WTC11 (cell line): ENCODE measurements around the gene ZFYVE28. TPM values are rescaled to one million over a fixed set of nuclear protein-coding genes. Genes with fewer than 3 reads are reported as not detected.

ENCODE experiments used
- ATAC-seq: fragments of 200-7000 bp; cut with Tn5 transposase; 2 replicates; pipeline ENCODE4 v1.10.0; 2021; ENCODE audit warnings: mild to moderate bottlenecking, moderate library complexity
- CTCF ChIA-PET: fragments of 300-600 bp; sonication (Branson Sonifier 250); formaldehyde crosslinking; loops from one replicate; lab custom pipeline; 2021; ENCODE audit warnings: antibody characterized with exemption; lab: Charles Lee
- POLR2A ChIA-PET: fragments of 350-600 bp; sonication (Branson Sonifier 250); formaldehyde crosslinking; loops from one replicate; lab custom pipeline; 2021; ENCODE audit warnings: antibody characterized with exemption; lab: Charles Lee
- DNase-seq: peaks from one replicate; pipeline ENCODE4 v3.0.0; 2021; ENCODE audit warnings: low spot score
- H3K27ac Mint-ChIP-seq: 2 replicates; pipeline ENCODE4 v1.8.0; 2021; ENCODE audit warnings: mixed read lengths
- H3K27me3 Mint-ChIP-seq: 2 replicates; pipeline ENCODE4 v1.8.0; 2021; ENCODE audit warnings: low read depth, mild to moderate bottlenecking, moderate library complexity, mixed read lengths
- H3K36me3 Mint-ChIP-seq: 2 replicates; pipeline ENCODE4 v1.8.0; 2021; ENCODE audit warnings: mixed read lengths
- H3K4me1 Mint-ChIP-seq: 2 replicates; pipeline ENCODE4 v1.8.0; 2022; ENCODE audit warnings: mixed read lengths
- H3K4me3 Mint-ChIP-seq: 2 replicates; pipeline ENCODE4 v1.8.0; 2021; ENCODE audit warnings: mild to moderate bottlenecking, moderate library complexity, mixed read lengths
- H3K9me3 Mint-ChIP-seq: 2 replicates; pipeline ENCODE4 v1.8.0; 2021; ENCODE audit warnings: mixed read lengths
- CBFB ChIP-seq: sonication (generic); formaldehyde crosslinking; IDR thresholded peaks from 2 replicates; pipeline ENCODE4 v1.8.1; 2022; ENCODE audit warnings: mild to moderate bottlenecking, low read depth, missing genetic modification reagents
- CREB1 ChIP-seq: sonication (generic); formaldehyde crosslinking; IDR thresholded peaks from 2 replicates; pipeline ENCODE4 v1.8.0; 2023; ENCODE audit warnings: mild to moderate bottlenecking, missing genetic modification reagents
- E2F4 ChIP-seq: sonication (generic); formaldehyde crosslinking; IDR thresholded peaks from 2 replicates; pipeline ENCODE4 v1.8.1; 2022; ENCODE audit warnings: low read depth, mild to moderate bottlenecking, moderate library complexity, missing genetic modification reagents, borderline replicate concordance
- ERG ChIP-seq: fragments of 250-450 bp; sonication (Bioruptor Pico); IDR thresholded peaks from 2 replicates; pipeline ENCODE4 v1.8.0; 2021; ENCODE audit warnings: mild to moderate bottlenecking
- ETV6 ChIP-seq: sonication (generic); formaldehyde crosslinking; IDR thresholded peaks from 2 replicates; pipeline ENCODE4 v1.8.1; 2022; ENCODE audit warnings: mild to moderate bottlenecking, missing genetic modification reagents
- FOXJ3 ChIP-seq: sonication (generic); formaldehyde crosslinking; IDR thresholded peaks from 2 replicates; pipeline ENCODE4 v1.9.0; 2021; ENCODE audit warnings: missing genetic modification reagents, mild to moderate bottlenecking, borderline replicate concordance
- FOXP1 ChIP-seq: sonication (generic); formaldehyde crosslinking; IDR thresholded peaks from 2 replicates; pipeline ENCODE4 v1.8.0; 2022; ENCODE audit warnings: missing genetic modification reagents, mild to moderate bottlenecking, moderate library complexity, borderline replicate concordance
- IRF1 ChIP-seq: sonication (generic); formaldehyde crosslinking; IDR thresholded peaks from 2 replicates; pipeline ENCODE4 v1.8.0; 2023; ENCODE audit warnings: missing genetic modification reagents
- MXD4 ChIP-seq: fragments of 250-450 bp; sonication (Bioruptor Pico); IDR thresholded peaks from 2 replicates; pipeline ENCODE4 v1.8.0; 2021; ENCODE audit warnings: mild to moderate bottlenecking, moderate library complexity, borderline replicate concordance
- NFATC4 ChIP-seq: fragments of 250-450 bp; sonication (Bioruptor Pico); IDR thresholded peaks from 2 replicates; pipeline ENCODE4 v1.9.0; 2021; ENCODE audit warnings: mild to moderate bottlenecking
- NR2C2 ChIP-seq: sonication (generic); formaldehyde crosslinking; IDR thresholded peaks from 2 replicates; pipeline ENCODE4 v1.8.0; 2022; ENCODE audit warnings: mild to moderate bottlenecking, missing genetic modification reagents
- PRRX2 ChIP-seq: fragments of 250-450 bp; sonication (Bioruptor Pico); IDR thresholded peaks from 2 replicates; pipeline ENCODE4 v1.8.0; 2021; ENCODE audit warnings: mild to moderate bottlenecking
- SOX15 ChIP-seq: fragments of 250-450 bp; sonication (Bioruptor Pico); IDR thresholded peaks from 2 replicates; pipeline ENCODE4 v1.9.0; 2021; ENCODE audit warnings: mild to moderate bottlenecking
- TCF7 ChIP-seq: sonication (generic); formaldehyde crosslinking; IDR thresholded peaks from 2 replicates; pipeline ENCODE4 v1.8.0; 2022; ENCODE audit warnings: mild to moderate bottlenecking, low read depth, missing genetic modification reagents, moderate library complexity
- TP53 ChIP-seq: sonication (generic); formaldehyde crosslinking; IDR thresholded peaks from 2 replicates; pipeline ENCODE4 v1.8.1; 2023; ENCODE audit warnings: mild to moderate bottlenecking, missing genetic modification reagents
- ZBTB21 ChIP-seq: sonication (generic); formaldehyde crosslinking; IDR thresholded peaks from 2 replicates; pipeline ENCODE4 v1.8.1; 2023; ENCODE audit warnings: mild to moderate bottlenecking, missing genetic modification reagents, borderline replicate concordance
- ZSCAN18 ChIP-seq: fragments of 250-450 bp; sonication (Bioruptor Pico); IDR thresholded peaks from 2 replicates; pipeline ENCODE4 v2.1.2; 2022; ENCODE audit warnings: mild to moderate bottlenecking, moderate library complexity
- total RNA-seq: library from RNA; stranded (reverse); gene quantifications from 3 replicates; pipeline ENCODE4 v1.2.3, GENCODE V29; 2021

ZFYVE28 gene
- total RNA-seq, 1 experiment from 2014 or later = 7.8 TPM

GRCh38 chr4:2251073-2251794, 167.2 kb downstream of the ZFYVE28 start (continued):
- TF ChIP-seq FOXJ3 (CRISPR knock-in tag) (no peak), ERG (CRISPR knock-in tag) (no peak), CREB1 (CRISPR knock-in tag) (no peak), ZBTB21 (CRISPR knock-in tag) (no peak), SOX15 (no peak), PRRX2 (CRISPR knock-in tag) (no peak), ZSCAN18 (CRISPR knock-in tag) (no peak), E2F4 (CRISPR knock-in tag) (no peak)

- peak; percentile 8 for DNase-seq
- ATAC-seq = no peak
- Mint-ChIP-seq H3K4me3 (no peak overlapping the region), H3K27me3 (no peaks in the 10 kb centered on the region), H3K4me1 (peaks cover 13% of the 10 kb centered on the region; the same call in 1 of the 2 replicates), H3K9me3 (peaks cover under 1% of the 10 kb centered on the region; the same call in 1 of the 2 replicates), H3K27ac (no peak overlapping the region), H3K36me3 (no peaks in the 10 kb centered on the region)
- CTCF ChIA-PET = no interaction called here
- TF ChIP-seq IRF1 (no peak), MXD4 (CRISPR knock-in tag) (no peak), ETV6 (CRISPR knock-in tag) (no peak), NR2C2 (CRISPR knock-in tag) (no peak), TCF7 (CRISPR knock-in tag) (no peak), NFATC4 (no peak), FOXJ3 (CRISPR knock-in tag) (no peak), CBFB (CRISPR knock-in tag) (no peak), FOXP1 (CRISPR knock-in tag) (no peak)
- POLR2A ChIA-PET = no interaction called here
Measured at GRCh38 chr4:2250357-2251072, 167.9 kb downstream of the ZFYVE28 start.

GRCh38 chr4:2249526-2250356, 168.7 kb downstream of the ZFYVE28 start:
- CTCF ChIA-PET = no interaction called here
- H3K4me3 Mint-ChIP-seq = no peak overlapping the region
- DNase-seq = no peak
- no peak for TF ChIP-seq IRF1
- no peak for TF ChIP-seq TP53 (CRISPR knock-in tag)
- H3K9me3 Mint-ChIP-seq = peaks cover 8% of the 10 kb centered on the region
- no peak overlapping the region for H3K27ac Mint-ChIP-seq
- ATAC-seq = no peak
- H3K4me1 Mint-ChIP-seq = peaks cover 17% of the 10 kb centered on the region; the same call in 1 of the 2 replicates
- POLR2A ChIA-PET = no interaction called here
- H3K36me3 Mint-ChIP-seq = peaks cover 3% of the 10 kb centered on the region
- peaks cover 3% of the 10 kb centered on the region; the same call in 1 of the 2 replicates for H3K27me3 Mint-ChIP-seq
